Measurements from ENCODE around the gene IGSF23.
"Not testable (repeated sequence)": the region's sequence is repeated elsewhere in the genome, so short reads cannot be mapped to it uniquely, and the experiment has no call there.

The IGSF23 gene

GRCh38 chr19:44598880-44599279 lies 14.5 kb upstream of the IGSF23 start:
- Histone ChIP-seq H2AFZ (ENCODE audit: low read length, unreplicated experiment) (no peak overlapping the region), H3K27me3 (ENCODE audit: insufficient read depth, low read length) (no peaks in the 10 kb centered on the region), H3K36me3 (ENCODE audit: insufficient read depth, low read length) (no peaks in the 10 kb centered on the region), H3K79me2 (ENCODE audit: control insufficient read depth, insufficient read depth, low read length, unreplicated experiment) (no peaks in the 10 kb centered on the region), H3K27ac (ENCODE audit: low read depth, low read length) (no peak overlapping the region), H3K4me3 (ENCODE audit: low read depth, low read length) (no peak overlapping the region), H3K4me1 (ENCODE audit: control insufficient read depth, insufficient read depth, low read length, unreplicated experiment) (peaks cover 10% of the 10 kb centered on the region)

DNA sequence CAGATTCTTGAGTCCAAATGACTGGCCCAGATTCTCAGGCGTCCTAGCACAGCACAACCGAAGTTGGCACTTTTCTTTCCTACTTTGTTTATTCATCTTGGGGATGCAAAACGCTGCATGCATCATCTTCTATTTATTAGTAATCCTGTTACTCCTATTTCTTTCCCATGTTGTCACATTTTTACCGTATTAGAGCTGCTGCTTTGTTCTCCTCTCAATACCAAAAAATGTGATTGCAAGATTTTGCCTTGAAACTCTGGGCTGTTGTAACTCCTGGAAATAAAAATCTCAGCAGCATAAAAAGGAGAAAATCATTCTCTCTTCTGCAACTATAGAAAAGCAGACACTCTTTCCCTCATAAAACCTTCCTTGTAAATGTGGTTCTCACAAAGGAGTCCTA lies 12.9 kb upstream of the IGSF23 start:
- Histone ChIP-seq H3K27ac (ENCODE audit: low read depth, low read length) (no peak overlapping the region), H3K27me3 (ENCODE audit: insufficient read depth, low read length) (no peaks in the 10 kb centered on the region), H2AFZ (ENCODE audit: low read length, unreplicated experiment) (no peak overlapping the region), H3K79me2 (ENCODE audit: control insufficient read depth, insufficient read depth, low read length, unreplicated experiment) (no peaks in the 10 kb centered on the region), H3K4me3 (ENCODE audit: low read depth, low read length) (no peak overlapping the region), H3K36me3 (ENCODE audit: insufficient read depth, low read length) (no peaks in the 10 kb centered on the region), H3K4me1 (ENCODE audit: control insufficient read depth, insufficient read depth, low read length, unreplicated experiment) (peaks cover 16% of the 10 kb centered on the region)

DNA sequence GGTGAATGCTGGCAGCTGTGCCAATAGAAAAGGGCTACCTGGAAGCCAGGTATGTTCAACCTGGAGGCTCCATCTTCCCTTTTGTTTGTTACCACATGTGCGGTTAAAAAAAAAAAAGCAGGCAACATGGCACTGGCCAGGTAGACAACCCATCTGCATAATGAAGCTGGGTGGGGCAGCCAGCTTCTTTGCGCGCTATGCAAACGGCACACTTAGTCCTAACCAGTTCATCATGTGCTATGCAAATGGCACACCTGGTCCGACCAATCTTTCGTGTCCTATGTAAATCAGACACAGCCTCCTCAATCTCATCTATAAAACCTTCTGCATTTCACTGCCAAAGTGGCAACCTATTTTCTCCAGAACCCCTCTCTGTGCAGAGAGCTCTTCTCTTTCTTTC lies 11.3 kb upstream of the IGSF23 start:
- Histone ChIP-seq H3K79me2 (ENCODE audit: control insufficient read depth, insufficient read depth, low read length, unreplicated experiment) (no peaks in the 10 kb centered on the region), H3K27ac (ENCODE audit: low read depth, low read length) (no peak overlapping the region), H3K4me1 (ENCODE audit: control insufficient read depth, insufficient read depth, low read length, unreplicated experiment) (peaks cover 19% of the 10 kb centered on the region), H2AFZ (ENCODE audit: low read length, unreplicated experiment) (no peak overlapping the region), H3K27me3 (ENCODE audit: insufficient read depth, low read length) (no peaks in the 10 kb centered on the region), H3K36me3 (ENCODE audit: insufficient read depth, low read length) (no peaks in the 10 kb centered on the region), H3K4me3 (ENCODE audit: low read depth, low read length) (no peak overlapping the region)

DNA sequence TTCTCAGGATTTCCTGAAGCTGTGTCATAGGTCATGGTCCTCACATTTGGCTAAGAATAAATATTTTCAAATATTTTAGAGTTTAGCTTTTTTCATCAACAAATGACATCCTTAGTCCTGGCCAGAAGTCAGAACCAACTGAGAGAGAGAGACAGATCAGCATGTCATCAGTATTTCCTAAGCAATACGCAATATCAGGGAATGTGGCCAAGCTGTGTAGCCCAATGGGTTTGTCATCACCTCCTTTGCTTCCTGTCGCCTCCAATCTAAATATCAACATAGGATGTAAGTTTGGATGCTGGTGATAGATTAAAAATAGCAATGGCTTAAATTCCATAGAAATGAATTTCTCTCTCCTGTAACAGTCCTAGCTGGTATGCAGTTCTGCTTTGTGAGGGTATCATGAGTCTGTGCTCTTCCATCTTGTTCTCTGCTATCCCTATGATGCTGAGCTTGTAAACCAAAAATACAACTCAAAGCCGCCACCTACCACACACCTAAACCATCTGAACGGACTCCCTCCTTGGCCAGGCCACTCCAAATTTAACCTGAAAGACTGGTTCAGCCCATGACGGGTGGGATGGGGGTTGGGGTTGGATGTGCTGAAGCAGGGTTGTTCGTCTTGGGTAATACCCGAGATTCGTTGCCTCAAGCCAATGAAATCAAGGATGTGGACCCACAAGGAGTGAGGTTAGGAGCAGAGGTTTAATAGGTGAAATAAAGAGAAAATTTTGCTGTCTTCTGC lies 10.0 kb upstream of the IGSF23 start:
- Histone ChIP-seq H3K79me2 (ENCODE audit: control insufficient read depth, insufficient read depth, low read length, unreplicated experiment) (no peaks in the 10 kb centered on the region), H3K4me1 (ENCODE audit: control insufficient read depth, insufficient read depth, low read length, unreplicated experiment) (peaks cover 31% of the 10 kb centered on the region), H3K27ac (ENCODE audit: low read depth, low read length) (peak overlapping the region; percentile 71), H3K27me3 (ENCODE audit: insufficient read depth, low read length) (no peaks in the 10 kb centered on the region), H3K36me3 (ENCODE audit: insufficient read depth, low read length) (no peaks in the 10 kb centered on the region), H3K4me3 (ENCODE audit: low read depth, low read length) (peak overlapping the region; percentile 41; the same call in 1 of the 2 replicates), H2AFZ (ENCODE audit: low read length, unreplicated experiment) (no peak overlapping the region)

- no peak overlapping the region for H3K4me3 ChIP-seq (ENCODE audit: low read depth, low read length)
- no peak overlapping the region for H2AFZ ChIP-seq (ENCODE audit: low read length, unreplicated experiment)
- H3K27ac ChIP-seq (ENCODE audit: low read depth, low read length): no peak overlapping the region
- H3K36me3 ChIP-seq (ENCODE audit: insufficient read depth, low read length): no peaks in the 10 kb centered on the region
- no peaks in the 10 kb centered on the region for H3K79me2 ChIP-seq (ENCODE audit: control insufficient read depth, insufficient read depth, low read length, unreplicated experiment)
- peaks cover 31% of the 10 kb centered on the region for H3K4me1 ChIP-seq (ENCODE audit: control insufficient read depth, insufficient read depth, low read length, unreplicated experiment)
- H3K27me3 ChIP-seq (ENCODE audit: insufficient read depth, low read length): no peaks in the 10 kb centered on the region
Observed at GRCh38 chr19:44604241-44604640, 9.1 kb upstream of the IGSF23 start.

DNA sequence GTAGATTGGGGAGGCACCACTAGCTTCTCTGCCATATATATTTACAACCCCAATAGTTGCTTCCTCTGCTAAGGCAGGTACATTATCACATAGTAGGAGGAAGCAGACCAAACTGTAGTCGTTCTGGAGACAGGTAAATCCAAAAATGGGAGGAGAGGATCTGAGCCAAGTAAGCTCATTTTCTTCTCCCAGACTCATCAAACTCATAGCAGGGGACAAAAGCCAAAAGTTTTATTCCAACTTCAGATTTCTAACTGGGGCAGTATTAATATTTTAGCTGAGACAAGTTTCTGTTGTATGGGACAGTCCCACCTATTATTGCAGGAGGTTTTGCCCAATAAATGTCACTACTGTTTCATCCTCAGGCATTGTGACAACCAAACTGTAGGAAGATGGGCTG lies 7.8 kb upstream of the IGSF23 start:
- Histone ChIP-seq H3K27ac (ENCODE audit: low read depth, low read length) (no peak overlapping the region), H3K79me2 (ENCODE audit: control insufficient read depth, insufficient read depth, low read length, unreplicated experiment) (no peaks in the 10 kb centered on the region), H3K36me3 (ENCODE audit: insufficient read depth, low read length) (no peaks in the 10 kb centered on the region), H3K4me3 (ENCODE audit: low read depth, low read length) (no peak overlapping the region), H2AFZ (ENCODE audit: low read length, unreplicated experiment) (no peak overlapping the region), H3K27me3 (ENCODE audit: insufficient read depth, low read length) (no peaks in the 10 kb centered on the region), H3K4me1 (ENCODE audit: control insufficient read depth, insufficient read depth, low read length, unreplicated experiment) (peaks cover 31% of the 10 kb centered on the region)

DNA sequence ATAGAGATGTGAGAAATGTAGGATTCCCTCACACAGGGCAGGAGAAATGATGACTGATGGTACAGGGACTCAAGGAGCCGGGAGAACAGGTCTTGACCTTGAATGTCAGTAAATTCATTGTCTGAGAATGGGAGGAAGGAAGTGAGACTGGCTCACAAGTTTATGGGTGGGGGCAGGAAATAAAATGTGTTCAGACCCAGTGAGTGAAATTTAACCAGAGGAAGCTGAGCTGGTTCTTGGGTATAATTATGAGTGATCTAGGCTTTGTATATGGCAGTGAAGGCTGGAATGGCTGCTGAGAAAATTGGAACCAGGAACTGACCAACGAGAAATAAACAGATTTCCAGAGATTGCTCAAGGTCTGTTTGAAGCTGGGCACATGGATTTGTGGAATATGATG lies 6.3 kb upstream of the IGSF23 start:
- Histone ChIP-seq H3K27ac (ENCODE audit: low read depth, low read length) (peak overlapping the region; percentile 42), H3K27me3 (ENCODE audit: insufficient read depth, low read length) (no peaks in the 10 kb centered on the region), H2AFZ (ENCODE audit: low read length, unreplicated experiment) (no peak overlapping the region), H3K4me1 (ENCODE audit: control insufficient read depth, insufficient read depth, low read length, unreplicated experiment) (peaks cover 31% of the 10 kb centered on the region), H3K79me2 (ENCODE audit: control insufficient read depth, insufficient read depth, low read length, unreplicated experiment) (no peaks in the 10 kb centered on the region), H3K36me3 (ENCODE audit: insufficient read depth, low read length) (no peaks in the 10 kb centered on the region), H3K4me3 (ENCODE audit: low read depth, low read length) (no peak overlapping the region)

DNA sequence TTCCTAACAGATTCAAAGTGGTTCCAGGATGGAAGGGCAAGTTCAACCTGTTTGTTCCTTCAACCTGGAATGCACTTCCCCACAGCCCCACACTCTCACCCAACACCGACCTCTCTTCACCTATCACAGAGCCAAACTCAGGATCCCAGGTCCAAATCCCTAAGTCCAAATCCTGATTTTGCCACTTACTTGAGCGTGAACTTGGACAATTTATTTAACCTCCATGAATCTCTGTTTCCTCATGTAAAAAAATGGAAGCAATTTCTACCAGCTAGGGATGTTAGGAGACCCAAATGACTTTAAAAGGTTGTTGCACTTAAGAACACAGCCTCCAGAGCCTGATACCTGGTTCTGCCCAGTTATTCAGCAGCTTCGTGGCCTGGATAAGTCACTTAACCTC lies 5.4 kb upstream of the IGSF23 start:
- Histone ChIP-seq H3K27ac (ENCODE audit: low read depth, low read length) (no peak overlapping the region), H3K79me2 (ENCODE audit: control insufficient read depth, insufficient read depth, low read length, unreplicated experiment) (no peaks in the 10 kb centered on the region), H3K27me3 (ENCODE audit: insufficient read depth, low read length) (no peaks in the 10 kb centered on the region), H2AFZ (ENCODE audit: low read length, unreplicated experiment) (no peak overlapping the region), H3K4me3 (ENCODE audit: low read depth, low read length) (no peak overlapping the region), H3K36me3 (ENCODE audit: insufficient read depth, low read length) (no peaks in the 10 kb centered on the region), H3K4me1 (ENCODE audit: control insufficient read depth, insufficient read depth, low read length, unreplicated experiment) (peaks cover 29% of the 10 kb centered on the region)

DNA sequence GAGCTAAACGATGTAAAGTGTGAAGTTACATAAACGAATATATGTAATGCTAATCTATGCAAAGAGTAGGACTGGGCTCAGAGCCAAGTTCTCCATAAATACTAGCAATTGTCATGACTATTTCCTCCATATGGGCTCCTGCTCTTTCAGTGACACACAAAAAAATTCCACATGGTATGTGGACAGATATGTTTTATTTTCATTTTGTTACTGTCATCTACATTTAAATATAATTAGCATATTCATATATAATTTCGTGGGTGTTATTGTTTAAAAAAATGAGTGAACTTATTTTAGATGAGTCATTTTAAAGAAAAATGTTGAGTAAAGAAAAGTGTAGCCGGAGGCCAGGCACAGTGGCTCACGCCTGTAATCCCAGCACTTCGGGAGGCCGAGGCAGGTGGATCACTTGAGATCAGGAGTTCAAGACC lies 5.0 kb upstream of the IGSF23 start:
- Histone ChIP-seq H3K27ac (ENCODE audit: low read depth, low read length) (no peak overlapping the region), H3K4me3 (ENCODE audit: low read depth, low read length) (no peak overlapping the region), H3K36me3 (ENCODE audit: insufficient read depth, low read length) (no peaks in the 10 kb centered on the region), H3K27me3 (ENCODE audit: insufficient read depth, low read length) (no peaks in the 10 kb centered on the region), H3K4me1 (ENCODE audit: control insufficient read depth, insufficient read depth, low read length, unreplicated experiment) (peaks cover 25% of the 10 kb centered on the region), H3K79me2 (ENCODE audit: control insufficient read depth, insufficient read depth, low read length, unreplicated experiment) (no peaks in the 10 kb centered on the region), H2AFZ (ENCODE audit: low read length, unreplicated experiment) (no peak overlapping the region)

DNA sequence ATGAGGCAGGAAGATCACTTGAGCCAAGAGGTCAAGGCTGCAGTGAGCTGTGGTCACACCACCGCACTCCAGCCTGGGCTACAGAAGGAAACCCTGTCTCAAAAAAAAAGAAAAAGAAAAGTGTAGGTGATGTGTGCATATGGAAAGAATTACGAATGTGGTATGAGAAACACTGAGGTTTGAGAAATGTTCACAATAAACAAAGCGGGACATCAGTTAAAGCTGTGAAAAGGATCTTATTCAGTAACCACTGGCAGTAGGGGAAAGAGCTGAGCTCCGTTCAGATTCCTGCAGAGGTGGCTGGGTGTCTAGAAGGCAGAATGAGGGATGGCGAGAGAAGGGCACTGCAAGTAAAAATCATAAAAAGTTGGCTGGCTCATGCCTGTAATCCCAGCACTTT lies 4.1 kb upstream of the IGSF23 start:
- Histone ChIP-seq H3K27ac (ENCODE audit: low read depth, low read length) (no peak overlapping the region), H3K4me1 (ENCODE audit: control insufficient read depth, insufficient read depth, low read length, unreplicated experiment) (peaks cover 17% of the 10 kb centered on the region), H3K27me3 (ENCODE audit: insufficient read depth, low read length) (no peaks in the 10 kb centered on the region), H2AFZ (ENCODE audit: low read length, unreplicated experiment) (no peak overlapping the region), H3K79me2 (ENCODE audit: control insufficient read depth, insufficient read depth, low read length, unreplicated experiment) (no peaks in the 10 kb centered on the region), H3K4me3 (ENCODE audit: low read depth, low read length) (no peak overlapping the region), H3K36me3 (ENCODE audit: insufficient read depth, low read length) (no peaks in the 10 kb centered on the region)

GRCh38 chr19:44610497-44610896 lies 2.9 kb upstream of the IGSF23 start:
- H2AFZ ChIP-seq (ENCODE audit: low read length, unreplicated experiment); H3K27me3 ChIP-seq (ENCODE audit: insufficient read depth, low read length); H3K36me3 ChIP-seq (ENCODE audit: insufficient read depth, low read length); H3K4me3 ChIP-seq (ENCODE audit: low read depth, low read length); H3K27ac ChIP-seq (ENCODE audit: low read depth, low read length); H3K79me2 ChIP-seq (ENCODE audit: control insufficient read depth, insufficient read depth, low read length, unreplicated experiment): not testable (repeated sequence)
- H3K4me1 ChIP-seq (ENCODE audit: control insufficient read depth, insufficient read depth, low read length, unreplicated experiment): peaks cover 15% of the 10 kb centered on the region
